Vagina (tissue), 2 donors: ENCODE results near the gene NFATC2. TPM values are rescaled to one million over a fixed set of nuclear protein-coding genes. Genes with fewer than 3 reads are reported as not detected.
A peak's percentile ranks its signal among the peaks of the same experiment; 100 is the strongest.
"Not testable (repeated sequence)": the region's sequence is repeated elsewhere in the genome, so short reads cannot be mapped to it uniquely, and the experiment has no call there.

ENCODE experiments used
- DNase-seq, 2 donors: peaks; one replicate each; pipeline ENCODE4 v3.0.0-alpha.2; 2017; ENCODE audit errors: extremely low spot score in 2 of 2
- H3K27ac ChIP-seq: fragments of 200-600 bp; sonication (generic); one replicate; pipeline ENCODE4 v1.5.1; 2019
- H3K27me3 ChIP-seq: fragments of 200-600 bp; sonication (generic); one replicate; pipeline ENCODE4 v1.5.1; 2019
- H3K36me3 ChIP-seq, 2 donors: fragments of 200-600 bp; sonication (generic); one replicate each; pipeline ENCODE4 v1.5.1; 2017 to 2019
- H3K4me1 ChIP-seq: fragments of 200-600 bp; sonication (generic); one replicate; pipeline ENCODE4 v1.5.1; 2019
- H3K4me3 ChIP-seq, 2 donors: fragments of 200-600 bp; sonication (generic); 1 replicate in 1 of 2; 2 replicates in 1 of 2; pipeline ENCODE4 v1.5.1; 2016 to 2019
- H3K9me3 ChIP-seq: fragments of 200-600 bp; sonication (generic); one replicate; pipeline ENCODE4 v1.5.1; 2019
- POLR2A ChIP-seq, 2 donors: fragments of 450-650 bp; IDR thresholded peaks; one replicate each; pipeline ENCODE4 v1.6.1; 2017; ENCODE audit warnings: antibody characterized with exemption in 2 of 2, mild to moderate bottlenecking in 2 of 2, moderate library complexity in 2 of 2
- POLR2AphosphoS5 ChIP-seq, 2 donors: sonication (generic); formaldehyde crosslinking; IDR thresholded peaks; one replicate each; pipeline ENCODE4 v1.9.0; 2017; ENCODE audit warnings: antibody characterized with exemption in 2 of 2, mild to moderate bottlenecking in 2 of 2, low read depth in 1 of 2; ENCODE audit not compliant: insufficient read depth in 1 of 2
- intact Hi-C: fragments of 100-400 bp; cut with DNase I; formaldehyde crosslinking; loops from one replicate; pipeline ENCODE4 v1.15.1; 2023
- total RNA-seq: library from RNA; depleted of rRNA; stranded (reverse); fragments of >200 nt; gene quantifications from one replicate; pipeline ENCODE4 v1.2.3, GENCODE V29; 2016
- TF ChIP-seq, protein P1 (sequence below), 3 experiments: fragments of 450-650 bp in 2 of 3; fragments of 200-600 bp in 1 of 3; sonication (generic) in 1 of 3; IDR thresholded peaks; one replicate each; pipeline ENCODE4 v1.5.1; 2017 to 2019; ENCODE audit warnings: antibody characterized with exemption in 3 of 3, mild to moderate bottlenecking in 2 of 3, moderate library complexity in 2 of 3

NFATC2 gene
- total RNA-seq, 1 donor from 2014 or later: 7.4 TPM

- Histone ChIP-seq H3K27ac (no peak overlapping the region), H3K4me1 (peaks cover 9% of the 10 kb centered on the region), H3K9me3 (no peaks in the 10 kb centered on the region), H3K27me3 (no peaks in the 10 kb centered on the region), H3K4me3 (no peak overlapping the region), H3K36me3 (no peaks in the 10 kb centered on the region)
- TF ChIP-seq POLR2A (IDR thresholded peaks at IDR 0.05): no peak
- TF ChIP-seq, protein P1, sequence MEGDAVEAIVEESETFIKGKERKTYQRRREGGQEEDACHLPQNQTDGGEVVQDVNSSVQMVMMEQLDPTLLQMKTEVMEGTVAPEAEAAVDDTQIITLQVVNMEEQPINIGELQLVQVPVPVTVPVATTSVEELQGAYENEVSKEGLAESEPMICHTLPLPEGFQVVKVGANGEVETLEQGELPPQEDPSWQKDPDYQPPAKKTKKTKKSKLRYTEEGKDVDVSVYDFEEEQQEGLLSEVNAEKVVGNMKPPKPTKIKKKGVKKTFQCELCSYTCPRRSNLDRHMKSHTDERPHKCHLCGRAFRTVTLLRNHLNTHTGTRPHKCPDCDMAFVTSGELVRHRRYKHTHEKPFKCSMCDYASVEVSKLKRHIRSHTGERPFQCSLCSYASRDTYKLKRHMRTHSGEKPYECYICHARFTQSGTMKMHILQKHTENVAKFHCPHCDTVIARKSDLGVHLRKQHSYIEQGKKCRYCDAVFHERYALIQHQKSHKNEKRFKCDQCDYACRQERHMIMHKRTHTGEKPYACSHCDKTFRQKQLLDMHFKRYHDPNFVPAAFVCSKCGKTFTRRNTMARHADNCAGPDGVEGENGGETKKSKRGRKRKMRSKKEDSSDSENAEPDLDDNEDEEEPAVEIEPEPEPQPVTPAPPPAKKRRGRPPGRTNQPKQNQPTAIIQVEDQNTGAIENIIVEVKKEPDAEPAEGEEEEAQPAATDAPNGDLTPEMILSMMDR (IDR thresholded peaks at IDR 0.05): no peak
- no peak for TF ChIP-seq POLR2AphosphoS5 (IDR thresholded peaks at IDR 0.05; ENCODE audit: insufficient read depth in 1 of 2, low read depth in 1 of 2)
- intact Hi-C loops: loop anchor here (10.0 kb wide), 1 partner anchor 107 kb away; no protein-coding TSS in a partner anchor
- no peak for DNase-seq
These were observed 74.4 kb downstream of the NFATC2 start for GRCh38 chr20:51467956-51468626.

DNA sequence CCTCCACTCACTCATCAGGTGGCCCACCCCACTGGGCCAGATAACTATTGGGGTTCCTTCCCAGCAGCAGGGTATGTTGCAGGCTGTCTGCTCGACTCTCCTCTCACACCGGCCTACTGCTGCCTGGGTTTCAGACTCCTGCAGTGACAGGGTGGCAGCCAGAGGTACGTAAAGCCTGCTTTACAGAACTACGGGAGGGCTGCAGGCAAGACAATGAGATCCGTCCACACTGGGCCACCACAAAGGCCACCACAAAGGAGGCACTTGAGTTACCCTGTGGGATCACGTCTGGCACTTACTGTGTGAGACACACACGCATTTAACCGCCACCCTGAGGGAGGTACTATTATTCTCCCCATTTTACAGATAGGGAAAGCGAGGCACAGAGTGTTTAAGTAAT, 78.5 kb downstream of the NFATC2 start:
- peaks cover 16% of the 10 kb centered on the region for H3K4me1 ChIP-seq
- no peaks in the 10 kb centered on the region for H3K9me3 ChIP-seq
- DNase-seq: no peak
- H3K27ac ChIP-seq: peak overlapping the region; percentile 64
- H3K4me3 ChIP-seq: no peak overlapping the region
- intact Hi-C loops: loop anchor here (10.0 kb wide), 1 partner anchor 111 kb away; no protein-coding TSS in a partner anchor
- TF ChIP-seq, protein P1 (IDR thresholded peaks at IDR 0.05): no peak
- TF ChIP-seq POLR2AphosphoS5 (IDR thresholded peaks at IDR 0.05; ENCODE audit: insufficient read depth in 1 of 2, low read depth in 1 of 2) (no peak), POLR2A (IDR thresholded peaks at IDR 0.05) (no peak)
- H3K36me3 ChIP-seq: no peaks in the 10 kb centered on the region
- no peaks in the 10 kb centered on the region for H3K27me3 ChIP-seq

GRCh38 chr20:51463560-51463959, 79.0 kb downstream of the NFATC2 start:
- Histone ChIP-seq H3K4me1 (peaks cover 16% of the 10 kb centered on the region), H3K4me3 (no peak overlapping the region), H3K27ac (peak overlapping the region; percentile 64), H3K27me3 (no peaks in the 10 kb centered on the region), H3K36me3 (no peaks in the 10 kb centered on the region), H3K9me3 (no peaks in the 10 kb centered on the region)
- TF ChIP-seq POLR2AphosphoS5 (IDR thresholded peaks at IDR 0.05; ENCODE audit: insufficient read depth in 1 of 2, low read depth in 1 of 2) (no peak), POLR2A (IDR thresholded peaks at IDR 0.05) (no peak)
- TF ChIP-seq, protein P1 (IDR thresholded peaks at IDR 0.05): no peak
- intact Hi-C loops: loop anchor here (10.0 kb wide), 1 partner anchor 111 kb away; no protein-coding TSS in a partner anchor
- DNase-seq: no peak

DNA sequence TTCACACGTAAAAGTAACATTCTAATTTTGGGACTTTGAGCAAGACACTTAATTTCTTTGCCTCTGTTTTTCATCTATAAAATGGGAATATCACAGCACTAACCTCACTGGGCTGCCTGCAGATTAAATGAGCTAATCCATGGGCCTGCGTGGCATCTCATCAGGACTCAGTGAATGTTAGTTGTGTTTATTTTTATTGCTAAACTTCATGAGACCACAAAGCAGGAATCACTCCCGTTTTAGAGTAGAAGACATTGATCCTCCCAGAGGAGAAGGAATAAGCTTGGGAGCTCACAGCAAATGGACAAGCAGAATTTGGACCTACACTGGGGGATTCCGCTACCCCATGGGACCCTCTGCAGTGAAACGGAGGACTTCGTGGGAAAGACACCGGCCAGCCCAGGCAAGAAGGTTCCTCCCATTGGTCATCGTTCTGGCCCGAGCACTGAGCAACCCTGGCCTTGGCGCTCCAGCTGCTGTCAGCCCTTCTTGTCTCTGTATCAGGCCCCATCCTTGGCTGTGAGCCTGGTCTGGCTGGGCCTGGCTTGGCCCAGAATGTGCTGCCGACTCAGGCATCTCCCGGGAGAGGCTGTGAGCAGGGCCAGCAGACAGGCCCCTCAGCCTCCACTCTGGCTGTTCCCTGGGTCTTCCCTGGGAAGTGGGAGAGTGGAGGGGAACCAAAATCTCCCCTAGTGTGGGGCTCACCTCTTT, 79.8 kb downstream of the NFATC2 start:
- Histone ChIP-seq H3K9me3 (no peaks in the 10 kb centered on the region), H3K4me1 (peaks cover 20% of the 10 kb centered on the region), H3K36me3 (no peaks in the 10 kb centered on the region), H3K27me3 (no peaks in the 10 kb centered on the region), H3K27ac (peak overlapping the region; percentile 64), H3K4me3 (no peak overlapping the region)
- DNase-seq: no peak
- TF ChIP-seq POLR2A (IDR thresholded peaks at IDR 0.05) (no peak), POLR2AphosphoS5 (IDR thresholded peaks at IDR 0.05; ENCODE audit: insufficient read depth in 1 of 2, low read depth in 1 of 2) (peak in 1 of 2 donors; percentile 48)
- TF ChIP-seq, protein P1 (IDR thresholded peaks at IDR 0.05): no peak
- intact Hi-C loops: loop anchor here (10.0 kb wide), 1 partner anchor 112 kb away; no protein-coding TSS in a partner anchor

GRCh38 chr20:51461846-51462245, 80.7 kb downstream of the NFATC2 start:
- H3K36me3 ChIP-seq, H3K27me3 ChIP-seq, H3K27ac ChIP-seq, H3K4me3 ChIP-seq, DNase-seq, H3K9me3 ChIP-seq: not testable (repeated sequence)
- intact Hi-C loops: loop anchor here (10.0 kb wide), 1 partner anchor 113 kb away; no protein-coding TSS in a partner anchor
- peaks cover 29% of the 10 kb centered on the region for H3K4me1 ChIP-seq
